ENCODE measurements around the gene S1PR3. TPM values are rescaled to one million over a fixed set of nuclear protein-coding genes. Genes with fewer than 3 reads are reported as not detected.

The S1PR3 gene
- total and polyA plus RNA-seq, 9 of the 15 experiments (the other 6 are each of a cell fraction or from before 2014, with no cell fraction given) = 0.03 to 2.0 (median 0.29) TPM

DNA sequence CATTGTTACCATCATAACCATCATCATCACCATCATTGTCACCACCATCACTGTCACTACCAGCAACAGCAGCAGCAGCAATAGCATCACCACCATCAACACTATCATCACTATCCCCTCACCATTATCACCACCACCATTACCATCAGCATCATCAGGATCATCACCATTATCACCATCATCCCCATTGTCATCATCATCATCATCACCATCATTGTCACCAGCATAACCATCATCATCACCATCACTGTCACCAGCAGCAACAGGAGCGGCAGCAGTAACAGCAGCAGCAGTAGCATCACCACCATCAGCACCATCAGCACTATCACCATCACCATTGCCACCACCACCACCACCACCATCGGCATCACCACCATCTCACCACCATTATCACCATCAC is 48.4 kb downstream of the S1PR3 start (continued):
- no peak for TF ChIP-seq HDAC6 (IDR thresholded peaks at IDR 0.05; ENCODE audit: low read depth, low read length)
- TF ChIP-seq CBX8 (IDR thresholded peaks at IDR 0.05; ENCODE audit: borderline replicate concordance, extremely low read depth, low read depth, low read length, poor library complexity, severe bottlenecking) = no peak
- TF ChIP-seq GATA2 (CRISPR knock-in tag; IDR thresholded peaks at IDR 0.05) = no peak

DNA sequence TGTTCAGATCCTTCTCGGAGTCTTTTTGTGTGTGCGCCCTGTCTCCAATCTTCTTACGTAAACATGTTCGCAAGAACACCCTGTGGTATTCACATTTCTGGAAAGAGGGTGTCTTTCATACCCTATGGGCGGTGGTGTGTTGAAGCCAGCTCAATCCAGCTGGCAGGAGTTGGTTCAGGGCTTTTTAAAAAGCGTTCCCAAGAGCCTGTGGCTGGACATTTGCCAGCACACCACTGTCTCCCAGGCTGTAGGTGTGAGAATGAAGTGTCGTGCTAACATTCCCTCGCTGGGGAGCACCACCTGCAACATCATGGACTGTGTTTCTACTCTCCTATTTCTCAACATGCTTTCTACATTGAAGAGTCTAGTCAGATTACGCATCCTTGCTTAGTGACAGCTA is 51.7 kb downstream of the S1PR3 start:
- H3K36me3 ChIP-seq (ENCODE audit: control insufficient read depth, insufficient read depth, low read length) = no peaks in the 10 kb centered on the region
- no peak overlapping the region for H3K27ac ChIP-seq (ENCODE audit: extremely low read depth, low read depth, low read length)
- no peak for ATAC-seq
- ChIA-PET CTCF (ENCODE audit: low intra/inter-chr PET ratio) (no interaction called here), POLR2A (no interaction called here)
- no peak overlapping the region for H3K4me3 ChIP-seq
- no peaks in the 10 kb centered on the region for H3K9me1 ChIP-seq (ENCODE audit: control insufficient read depth, insufficient read depth, low read length)
- WGBS (ENCODE audit: insufficient coverage, low coverage, missing lambda C conversion rate) = 7% methylated on average over 8 of the region's 9 CpGs
- no peak for DNase-seq (ENCODE audit: extremely low read depth in 1 of 4, low spot score in 3 of 4)
- H4K20me1 ChIP-seq (replicated peaks; ENCODE audit: control insufficient read depth, insufficient read depth, low read length) = no peaks in the 10 kb centered on the region
- H3K27me3 ChIP-seq (ENCODE audit: control insufficient read depth in 2 of 2, insufficient read depth in 2 of 2, low read length in 2 of 2) = peaks cover 0 to 18% of the 10 kb centered on the region in 2 experiments; a peak in 1 of 5 replicates
- H3K9me3 ChIP-seq (replicated peaks; ENCODE audit: control insufficient read depth, insufficient read depth, low read depth, low read length) = no peaks in the 10 kb centered on the region
- H2AFZ ChIP-seq (ENCODE audit: low read depth, low read length) = no peak overlapping the region
- TF ChIP-seq, protein P1, sequence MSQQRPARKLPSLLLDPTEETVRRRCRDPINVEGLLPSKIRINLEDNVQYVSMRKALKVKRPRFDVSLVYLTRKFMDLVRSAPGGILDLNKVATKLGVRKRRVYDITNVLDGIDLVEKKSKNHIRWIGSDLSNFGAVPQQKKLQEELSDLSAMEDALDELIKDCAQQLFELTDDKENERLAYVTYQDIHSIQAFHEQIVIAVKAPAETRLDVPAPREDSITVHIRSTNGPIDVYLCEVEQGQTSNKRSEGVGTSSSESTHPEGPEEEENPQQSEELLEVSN (IDR thresholded peaks at IDR 0.05; ENCODE audit: borderline replicate concordance in 1 of 2, extremely low read depth in 1 of 2, insufficient read depth in 1 of 2, insufficient read length in 1 of 2, low read depth in 1 of 2, low read length in 1 of 2, poor library complexity in 1 of 2, severe bottlenecking in 1 of 2) = no peak
- TF ChIP-seq, protein P2, sequence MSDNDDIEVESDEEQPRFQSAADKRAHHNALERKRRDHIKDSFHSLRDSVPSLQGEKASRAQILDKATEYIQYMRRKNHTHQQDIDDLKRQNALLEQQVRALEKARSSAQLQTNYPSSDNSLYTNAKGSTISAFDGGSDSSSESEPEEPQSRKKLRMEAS (CRISPR knock-in tag; IDR thresholded peaks at IDR 0.05) = no peak
- no peak for TF ChIP-seq TSC22D4 (tag; IDR thresholded peaks at IDR 0.05)
- TF ChIP-seq ZNF445 (CRISPR knock-in tag; IDR thresholded peaks at IDR 0.05; ENCODE audit: low read depth) = no peak
- TF ChIP-seq PCBP1 (IDR thresholded peaks at IDR 0.05; ENCODE audit: low read depth, low read length, poor library complexity, severe bottlenecking) = no peak
- no peak for TF ChIP-seq MBD2 (IDR thresholded peaks at IDR 0.05; ENCODE audit: borderline replicate concordance, low read depth)
- no peak for TF ChIP-seq TBL1XR1 (IDR thresholded peaks at IDR 0.05; ENCODE audit: low read length in 2 of 2)
- TF ChIP-seq POLR2A (conservative IDR thresholded peaks at IDR 0.05) = no peak
- TF ChIP-seq THRAP3 (IDR thresholded peaks at IDR 0.05; ENCODE audit: borderline replicate concordance) = no peak
- TF ChIP-seq FOXK2 (conservative IDR thresholded peaks at IDR 0.05 in 1 of 2, IDR thresholded peaks at IDR 0.05 in 1 of 2; ENCODE audit: low read depth in 2 of 2) = no peak
- TF ChIP-seq TCF15 (CRISPR knock-in tag; IDR thresholded peaks at IDR 0.05) = no peak
- H3K9ac ChIP-seq (ENCODE audit: insufficient read depth in 1 of 2, low read depth in 2 of 2, low read length in 2 of 2) = no peak overlapping the region
- no peak overlapping the region for H3K4me2 ChIP-seq (ENCODE audit: insufficient read depth, low read length)
- FAIRE-seq = no peak
- no peaks in the 10 kb centered on the region for H3K79me2 ChIP-seq (ENCODE audit: control insufficient read depth, insufficient read depth, low read length)
- H3K4me1 ChIP-seq (replicated peaks in 1 of 2; ENCODE audit: control insufficient read depth in 2 of 2, insufficient read depth in 2 of 2, low read length in 2 of 2) = no peaks in the 10 kb centered on the region
- BruUV-seq (replicated peaks) = no TSS peak
- intact Hi-C loops (cut with micrococcal nuclease) (no loop called here), in situ Hi-C loops (cut with MboI) (no loop called here)
